ENCODE data around the gene DPYSL3. TPM values are rescaled to one million over a fixed set of nuclear protein-coding genes. Genes with fewer than 3 reads are reported as not detected.

The DPYSL3 gene
- total RNA-seq, 1 donor from 2014 or later: 102 TPM

DNA sequence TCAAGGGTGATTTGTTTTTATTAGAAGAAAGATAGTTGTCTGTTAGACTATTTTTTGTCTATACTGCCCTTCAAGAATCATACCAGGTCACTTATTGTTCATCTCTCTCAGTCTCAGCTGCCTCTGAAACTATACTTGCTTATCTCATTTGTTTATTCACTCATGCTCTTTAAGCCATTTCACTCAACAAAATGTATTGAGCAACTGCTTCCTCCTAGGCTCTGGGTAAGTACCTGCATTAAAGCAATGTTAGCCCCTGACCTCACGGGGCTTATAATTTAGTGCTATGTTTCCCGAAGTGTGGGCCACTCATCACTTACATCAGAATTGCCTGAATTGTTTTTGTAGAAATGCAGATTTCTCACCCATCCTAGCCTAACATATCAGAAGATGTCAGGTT lies 100.9 kb downstream of the DPYSL3 start:
- Mint-ChIP-seq H3K4me1 (no peaks in the 10 kb centered on the region), H3K27me3 (ENCODE audit: low read depth) (no peaks in the 10 kb centered on the region), H3K36me3 (ENCODE audit: low read depth) (peaks cover 17% of the 10 kb centered on the region), H3K4me3 (no peak overlapping the region), H3K27ac (ENCODE audit: unreplicated experiment) (no peak overlapping the region), H3K9me3 (no peaks in the 10 kb centered on the region)
- DNase-seq (ENCODE audit: low read depth, low spot score): no peak
- TF ChIP-seq, protein P1, sequence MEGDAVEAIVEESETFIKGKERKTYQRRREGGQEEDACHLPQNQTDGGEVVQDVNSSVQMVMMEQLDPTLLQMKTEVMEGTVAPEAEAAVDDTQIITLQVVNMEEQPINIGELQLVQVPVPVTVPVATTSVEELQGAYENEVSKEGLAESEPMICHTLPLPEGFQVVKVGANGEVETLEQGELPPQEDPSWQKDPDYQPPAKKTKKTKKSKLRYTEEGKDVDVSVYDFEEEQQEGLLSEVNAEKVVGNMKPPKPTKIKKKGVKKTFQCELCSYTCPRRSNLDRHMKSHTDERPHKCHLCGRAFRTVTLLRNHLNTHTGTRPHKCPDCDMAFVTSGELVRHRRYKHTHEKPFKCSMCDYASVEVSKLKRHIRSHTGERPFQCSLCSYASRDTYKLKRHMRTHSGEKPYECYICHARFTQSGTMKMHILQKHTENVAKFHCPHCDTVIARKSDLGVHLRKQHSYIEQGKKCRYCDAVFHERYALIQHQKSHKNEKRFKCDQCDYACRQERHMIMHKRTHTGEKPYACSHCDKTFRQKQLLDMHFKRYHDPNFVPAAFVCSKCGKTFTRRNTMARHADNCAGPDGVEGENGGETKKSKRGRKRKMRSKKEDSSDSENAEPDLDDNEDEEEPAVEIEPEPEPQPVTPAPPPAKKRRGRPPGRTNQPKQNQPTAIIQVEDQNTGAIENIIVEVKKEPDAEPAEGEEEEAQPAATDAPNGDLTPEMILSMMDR (conservative IDR thresholded peaks at IDR 0.05): no peak

DNA sequence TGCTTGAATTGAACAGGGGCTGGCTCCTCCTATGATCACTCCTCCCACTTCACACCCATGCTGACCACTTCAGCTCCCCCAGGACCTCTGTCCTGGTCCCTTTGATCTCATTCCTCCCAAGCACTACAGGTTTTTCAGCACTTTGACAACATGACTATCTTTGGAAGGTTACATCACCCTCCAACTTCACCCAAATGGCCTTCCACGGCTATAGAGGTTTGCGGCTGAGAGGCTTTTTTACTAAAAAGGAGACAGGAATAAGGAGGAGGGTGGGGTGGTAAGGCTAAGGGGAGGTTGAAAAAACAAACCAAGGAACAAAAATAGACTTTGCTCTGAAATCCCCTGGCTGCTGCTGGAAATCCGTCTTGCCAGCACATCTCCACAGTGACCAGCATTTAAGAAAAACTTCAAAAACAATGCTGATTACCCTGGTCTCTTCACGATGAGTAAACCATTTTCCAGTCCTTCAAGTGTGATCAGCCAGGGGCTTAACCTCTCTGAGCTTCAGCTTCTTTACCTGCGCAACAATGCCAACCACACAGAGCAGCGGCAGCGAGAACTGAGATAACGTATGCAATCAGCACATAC lies 102.7 kb downstream of the DPYSL3 start:
- Mint-ChIP-seq H3K27ac (ENCODE audit: unreplicated experiment) (peak overlapping the region; percentile 91), H3K36me3 (ENCODE audit: low read depth) (peaks cover 26% of the 10 kb centered on the region), H3K9me3 (no peaks in the 10 kb centered on the region), H3K27me3 (ENCODE audit: low read depth) (no peaks in the 10 kb centered on the region), H3K4me3 (no peak overlapping the region), H3K4me1 (no peaks in the 10 kb centered on the region)
- DNase-seq (ENCODE audit: low read depth, low spot score): no peak
- TF ChIP-seq, protein P1 (conservative IDR thresholded peaks at IDR 0.05): no peak

DNA sequence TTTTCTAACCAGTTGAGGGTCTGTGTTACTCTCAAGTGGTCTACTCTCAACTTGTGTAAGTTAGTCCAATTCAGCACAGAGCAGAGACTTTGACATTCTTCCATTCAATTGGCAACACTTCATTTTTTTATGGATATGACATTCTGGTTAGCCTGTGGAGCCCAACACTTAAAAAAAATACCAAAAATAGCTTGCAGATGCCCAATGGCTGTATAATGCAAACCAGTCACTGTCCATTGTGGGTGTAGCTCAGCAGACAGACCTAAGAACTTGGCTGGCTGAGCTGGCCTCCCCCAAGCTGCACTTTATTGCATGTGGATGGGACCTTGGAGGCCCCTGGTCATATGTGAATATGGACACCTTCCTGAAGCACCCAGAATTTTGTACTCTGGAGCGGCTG lies 103.2 kb downstream of the DPYSL3 start:
- H3K9me3 Mint-ChIP-seq: no peaks in the 10 kb centered on the region
- no peak overlapping the region for H3K27ac Mint-ChIP-seq (ENCODE audit: unreplicated experiment)
- peaks cover 22% of the 10 kb centered on the region for H3K36me3 Mint-ChIP-seq (ENCODE audit: low read depth)
- no peak for DNase-seq (ENCODE audit: low read depth, low spot score)
- no peaks in the 10 kb centered on the region for H3K4me1 Mint-ChIP-seq
- H3K27me3 Mint-ChIP-seq (ENCODE audit: low read depth): no peaks in the 10 kb centered on the region
- TF ChIP-seq, protein P1 (conservative IDR thresholded peaks at IDR 0.05): no peak
- H3K4me3 Mint-ChIP-seq: no peak overlapping the region

DNA sequence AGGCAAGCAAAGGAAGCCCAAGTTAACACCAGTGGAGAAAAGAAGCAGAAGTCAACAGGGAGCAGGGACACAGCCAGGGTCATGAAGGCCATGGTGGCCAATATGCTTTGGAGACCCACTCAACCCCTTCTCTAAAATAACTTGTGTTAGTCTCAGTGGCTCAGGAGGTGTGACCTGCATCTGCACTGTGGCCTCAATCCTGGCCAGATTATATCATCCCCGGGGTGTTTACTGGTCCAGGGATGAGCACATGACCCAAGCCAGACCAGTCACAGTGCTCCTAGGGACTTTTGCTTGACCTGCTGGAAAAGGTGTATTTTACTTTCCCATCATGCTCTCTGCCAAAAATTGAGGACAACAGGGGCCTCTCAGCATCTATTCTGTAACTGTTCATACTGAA lies 105.2 kb downstream of the DPYSL3 start:
- no peak for DNase-seq (ENCODE audit: low read depth, low spot score)
- Mint-ChIP-seq H3K27me3 (ENCODE audit: low read depth) (no peaks in the 10 kb centered on the region), H3K4me1 (no peaks in the 10 kb centered on the region), H3K9me3 (no peaks in the 10 kb centered on the region), H3K4me3 (no peak overlapping the region), H3K36me3 (ENCODE audit: low read depth) (peaks cover 28% of the 10 kb centered on the region), H3K27ac (ENCODE audit: unreplicated experiment) (peak overlapping the region; percentile 78)
- TF ChIP-seq, protein P1 (conservative IDR thresholded peaks at IDR 0.05): no peak

DNA sequence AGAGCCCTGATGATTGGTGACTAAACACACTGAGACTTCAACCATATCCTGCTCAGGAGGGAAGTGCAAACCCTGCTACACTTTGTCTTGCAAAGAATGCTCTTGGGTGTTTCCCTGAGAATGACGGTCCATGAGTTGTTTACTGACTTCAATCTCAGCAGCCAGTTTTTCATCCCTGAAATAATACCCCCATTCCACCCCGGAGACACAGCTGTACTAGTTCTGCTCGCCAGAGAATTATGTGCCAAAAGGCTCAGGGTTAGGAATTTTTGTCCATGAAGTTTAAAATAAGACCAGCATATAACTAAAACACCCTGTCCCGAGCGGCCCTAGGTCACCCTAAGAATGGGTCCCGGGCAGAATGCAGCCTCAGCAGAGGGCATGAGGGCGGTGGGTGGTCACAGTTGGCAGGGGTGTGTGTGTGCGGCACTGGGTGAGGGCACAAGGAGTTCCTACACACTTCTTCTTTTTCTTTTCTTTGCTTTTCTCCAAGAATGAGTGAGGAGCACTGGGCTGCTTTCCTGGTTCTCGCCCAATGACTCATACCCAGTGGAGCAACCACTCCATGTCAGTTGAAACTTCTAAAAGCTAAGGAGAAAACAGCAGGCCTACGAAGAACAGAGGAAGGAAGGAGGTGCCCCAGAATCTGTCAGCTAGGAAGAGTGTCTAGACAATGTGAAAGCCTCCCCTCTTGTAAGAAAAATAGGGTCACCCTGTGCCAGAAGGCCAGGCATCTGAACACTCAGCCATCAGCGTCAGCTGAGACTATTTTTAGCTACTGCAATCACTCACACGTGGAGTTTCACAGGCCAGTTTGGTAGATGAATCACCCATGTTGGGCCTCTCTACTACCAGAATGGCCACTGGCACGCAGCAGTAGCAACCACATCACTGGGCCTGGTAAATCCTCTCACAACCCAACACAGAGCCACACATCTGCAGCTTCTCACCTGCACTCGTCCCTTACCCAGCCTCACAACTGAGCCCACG lies 105.9 kb downstream of the DPYSL3 start:
- TF ChIP-seq, protein P1 (conservative IDR thresholded peaks at IDR 0.05): no peak
- no peak overlapping the region for H3K4me3 Mint-ChIP-seq
- peak overlapping the region; percentile 78 for H3K27ac Mint-ChIP-seq (ENCODE audit: unreplicated experiment)
- H3K9me3 Mint-ChIP-seq: no peaks in the 10 kb centered on the region
- H3K27me3 Mint-ChIP-seq (ENCODE audit: low read depth): no peaks in the 10 kb centered on the region
- H3K4me1 Mint-ChIP-seq: no peaks in the 10 kb centered on the region
- no peak for DNase-seq (ENCODE audit: low read depth, low spot score)
- H3K36me3 Mint-ChIP-seq (ENCODE audit: low read depth): peaks cover 28% of the 10 kb centered on the region

Data from neural crest cell (in vitro differentiated cells).